Activated T-cell treated with anti-CD3 and anti-CD28 coated beads for 1 hour (primary cell): ENCODE data around the gene KRTAP4-1.
"Not testable (repeated sequence)": the region's sequence is repeated elsewhere in the genome, so short reads cannot be mapped to it uniquely, and the experiment has no call there.

ENCODE experiments used
- DNase-seq: peaks from one replicate; pipeline ENCODE4 v3.0.0-alpha.2; 2020; ENCODE audit warnings: low read depth

KRTAP4-1 gene

DNA sequence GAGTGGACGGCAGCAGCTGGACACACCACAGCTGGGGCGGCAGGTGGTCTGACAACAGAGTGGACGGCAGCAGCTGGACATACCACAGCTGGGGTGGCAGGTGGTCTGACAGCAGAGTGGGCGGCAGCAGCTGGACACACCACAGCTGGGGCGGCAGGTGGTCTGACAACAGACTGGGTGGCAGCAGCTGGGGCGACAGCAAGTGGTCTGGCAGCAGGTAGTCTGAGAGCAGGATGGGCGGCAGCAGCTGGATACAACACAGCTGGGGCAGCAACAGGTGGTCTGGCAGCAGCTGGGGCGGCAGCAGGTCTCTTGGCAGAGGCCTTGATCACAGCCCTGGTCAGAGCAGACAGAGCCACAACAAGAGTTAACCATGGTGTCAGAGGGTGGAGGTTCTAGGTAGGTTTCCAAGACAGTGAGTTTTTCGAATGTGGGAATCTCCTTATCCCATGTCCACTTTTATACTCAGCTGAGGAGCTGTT is at the start of gene KRTAP4-1:
Gene KRTAP4-1 (minus strand): TSS at position 432 of the 482 bp plus-strand sequence. CDS start 57 bp downstream, at position 375.
- no peak for DNase-seq

DNA sequence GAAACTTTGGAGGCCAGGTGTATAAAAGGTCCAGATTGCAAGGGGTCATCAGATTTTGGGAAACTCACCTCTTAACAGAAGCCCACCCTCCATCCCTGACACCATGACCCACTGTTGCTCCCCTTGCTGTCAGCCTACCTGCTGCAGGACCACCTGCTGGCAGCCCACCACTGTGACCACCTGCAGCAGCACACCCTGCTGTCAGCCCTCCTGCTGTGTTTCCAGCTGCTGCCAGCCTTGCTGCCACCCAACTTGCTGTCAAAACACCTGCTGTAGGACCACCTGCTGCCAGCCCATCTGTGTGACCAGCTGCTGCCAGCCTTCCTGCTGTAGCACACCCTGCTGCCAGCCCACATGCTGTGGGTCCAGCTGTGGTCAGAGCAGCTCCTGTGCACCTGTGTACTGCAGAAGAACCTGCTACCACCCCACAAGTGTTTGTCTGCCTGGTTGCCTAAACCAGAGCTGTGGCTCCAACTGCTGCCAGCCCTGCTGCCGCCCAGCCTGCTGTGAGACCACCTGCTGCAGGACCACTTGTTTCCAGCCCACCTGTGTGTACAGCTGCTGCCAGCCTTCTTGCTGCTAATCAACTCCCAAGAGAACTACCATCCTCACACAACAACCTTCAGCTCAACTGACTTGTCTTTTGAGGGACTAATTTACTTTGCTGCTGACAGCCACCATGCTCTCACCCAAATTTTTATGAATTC is 47.8 kb upstream of the KRTAP4-1 start, which contains the start of gene KRTAP9-3:
Gene KRTAP9-3 (plus strand): TSS at position 51 of the 707 bp plus-strand sequence. CDS start 53 bp downstream, at position 104.
- DNase-seq: not testable (repeated sequence)

GRCh38 chr17:41231731-41232130 is 47.0 kb upstream of the KRTAP4-1 start:
- no peak for DNase-seq

DNA sequence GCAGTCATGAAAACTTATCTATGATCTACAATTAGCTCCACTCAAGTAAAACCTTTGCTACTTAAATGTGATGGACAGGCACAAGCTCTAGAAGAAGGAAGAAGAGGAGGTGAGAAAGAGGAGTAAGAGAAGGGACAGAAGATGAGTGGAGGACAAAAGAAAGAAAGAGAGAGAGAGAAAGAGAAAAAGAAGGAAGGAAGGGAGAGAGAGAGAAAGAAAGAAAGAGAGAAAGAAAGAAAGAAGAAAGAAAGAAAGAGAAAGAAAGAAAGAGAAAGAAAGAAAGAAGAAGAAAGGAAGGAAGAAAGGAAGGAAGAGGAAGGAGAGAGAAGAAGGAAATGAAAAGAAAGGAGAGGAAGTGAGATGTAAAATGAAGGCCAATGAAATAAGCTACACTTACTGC is 45.4 kb upstream of the KRTAP4-1 start:
- DNase-seq: no peak

DNA sequence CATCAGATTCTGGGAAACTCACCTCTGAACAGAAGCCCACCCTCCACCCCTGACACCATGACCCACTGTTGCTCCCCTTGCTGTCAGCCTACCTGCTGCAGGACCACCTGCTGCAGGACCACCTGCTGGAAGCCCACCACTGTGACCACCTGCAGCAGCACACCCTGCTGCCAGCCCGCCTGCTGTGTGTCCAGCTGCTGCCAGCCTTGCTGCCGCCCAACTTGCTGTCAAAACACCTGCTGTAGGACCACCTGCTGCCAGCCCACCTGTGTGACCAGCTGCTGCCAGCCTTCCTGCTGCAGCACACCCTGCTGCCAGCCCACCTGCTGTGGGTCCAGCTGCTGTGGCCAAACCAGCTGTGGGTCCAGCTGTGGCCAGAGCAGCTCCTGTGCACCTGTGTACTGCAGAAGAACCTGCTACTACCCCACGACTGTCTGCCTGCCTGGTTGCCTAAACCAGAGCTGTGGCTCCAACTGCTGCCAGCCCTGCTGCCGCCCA is 41.9 kb upstream of the KRTAP4-1 start, which contains the start of gene KRTAP9-2:
Gene KRTAP9-2 (plus strand): TSS at position 51 of the 498 bp plus-strand sequence. CDS start 7 bp downstream, at position 58.
- not testable (repeated sequence) for DNase-seq

DNA sequence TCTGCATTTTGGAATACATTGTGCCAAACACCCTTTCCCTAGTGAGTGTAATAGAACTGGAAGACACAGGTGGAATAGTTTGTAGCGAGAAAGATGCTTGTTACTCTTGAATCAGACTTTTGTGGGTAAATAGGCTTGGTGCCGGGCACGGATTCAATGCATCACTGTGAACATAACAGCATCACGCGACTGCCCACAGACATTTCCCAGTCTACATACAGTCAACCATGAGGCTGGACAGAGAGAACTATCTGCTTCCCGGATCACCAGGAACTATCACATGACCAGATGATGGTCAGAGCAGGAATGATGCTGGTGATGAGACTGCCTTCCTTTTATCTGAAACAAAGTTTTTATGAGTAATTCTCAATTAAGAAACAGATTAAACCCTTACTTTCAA is 41.3 kb upstream of the KRTAP4-1 start:
- no peak for DNase-seq

DNA sequence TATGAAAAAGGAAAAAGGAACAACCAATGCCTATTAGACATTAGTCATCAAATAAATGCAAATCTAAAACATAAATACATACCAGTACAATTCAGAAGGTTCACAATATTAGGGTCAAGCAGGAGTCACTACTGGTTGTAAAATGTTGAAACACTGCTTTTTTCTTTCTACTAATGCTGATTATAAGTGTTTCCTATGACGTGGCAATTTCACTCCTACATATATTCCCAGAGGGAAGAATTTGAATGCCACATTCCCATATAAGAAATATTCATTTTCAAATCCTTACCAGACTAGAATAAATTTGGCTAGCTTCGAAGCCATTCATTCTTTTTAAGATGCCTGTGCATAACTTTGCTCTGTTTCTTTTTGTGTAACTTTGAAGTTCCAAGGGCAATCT is 39.1 kb upstream of the KRTAP4-1 start:
- DNase-seq: no peak

GRCh38 chr17:41215681-41216080 is 31.0 kb upstream of the KRTAP4-1 start:
- DNase-seq: no peak

GRCh38 chr17:41212524-41213169 is 27.9 kb upstream of the KRTAP4-1 start:
- DNase-seq: no peak

- no peak for DNase-seq
Observed at GRCh38 chr17:41211845-41212466, 27.2 kb upstream of the KRTAP4-1 start.

- DNase-seq: no peak
Observed at GRCh38 chr17:41199421-41200078, 14.8 kb upstream of the KRTAP4-1 start.

GRCh38 chr17:41196068-41196467 is 11.4 kb upstream of the KRTAP4-1 start:
- no peak for DNase-seq

- DNase-seq: no peak
Observed at GRCh38 chr17:41190328-41190727, 5.6 kb upstream of the KRTAP4-1 start.

DNA sequence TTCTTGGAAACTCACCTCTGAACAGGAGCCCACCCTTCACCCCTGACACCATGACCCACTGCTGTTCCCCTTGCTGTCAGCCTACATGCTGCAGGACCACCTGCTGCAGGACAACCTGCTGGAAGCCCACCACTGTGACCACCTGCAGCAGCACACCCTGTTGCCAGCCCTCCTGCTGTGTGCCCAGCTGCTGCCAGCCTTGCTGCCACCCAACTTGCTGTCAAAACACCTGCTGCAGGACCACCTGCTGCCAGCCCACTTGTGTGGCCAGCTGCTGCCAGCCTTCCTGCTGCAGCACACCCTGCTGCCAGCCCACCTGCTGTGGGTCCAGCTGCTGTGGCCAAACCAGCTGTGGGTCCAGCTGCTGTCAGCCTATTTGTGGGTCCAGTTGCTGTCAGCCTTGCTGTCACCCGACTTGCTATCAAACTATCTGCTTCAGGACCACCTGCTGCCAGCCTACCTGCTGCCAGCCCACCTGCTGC is 5.2 kb upstream of the KRTAP4-1 start, which contains the start of gene KRTAP9-1:
Gene KRTAP9-1 (plus strand): TSS at position 51 of the 482 bp plus-strand sequence. CDS start 0 bp downstream, at position 51.
- not testable (repeated sequence) for DNase-seq

DNA sequence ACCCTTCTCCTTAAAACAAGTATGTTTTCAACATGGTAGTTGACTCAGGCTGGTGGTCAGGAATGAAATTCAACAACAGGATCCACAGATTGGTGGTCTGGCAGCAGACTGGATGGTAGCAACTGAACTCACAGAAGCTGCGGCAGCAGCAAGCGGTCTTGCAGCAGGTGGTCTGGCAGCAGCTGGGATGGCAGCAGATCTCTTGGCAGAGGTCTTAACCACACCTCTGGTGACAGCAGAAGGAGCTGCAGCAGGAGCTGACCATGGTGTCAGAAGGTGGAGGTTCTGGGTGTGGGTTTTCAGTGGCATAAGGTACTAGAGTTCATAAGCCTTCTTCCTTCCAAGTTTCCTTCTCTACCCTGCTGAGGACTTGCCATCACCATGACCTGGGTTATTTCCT is 2.2 kb upstream of the KRTAP4-1 start:
- no peak for DNase-seq

DNA sequence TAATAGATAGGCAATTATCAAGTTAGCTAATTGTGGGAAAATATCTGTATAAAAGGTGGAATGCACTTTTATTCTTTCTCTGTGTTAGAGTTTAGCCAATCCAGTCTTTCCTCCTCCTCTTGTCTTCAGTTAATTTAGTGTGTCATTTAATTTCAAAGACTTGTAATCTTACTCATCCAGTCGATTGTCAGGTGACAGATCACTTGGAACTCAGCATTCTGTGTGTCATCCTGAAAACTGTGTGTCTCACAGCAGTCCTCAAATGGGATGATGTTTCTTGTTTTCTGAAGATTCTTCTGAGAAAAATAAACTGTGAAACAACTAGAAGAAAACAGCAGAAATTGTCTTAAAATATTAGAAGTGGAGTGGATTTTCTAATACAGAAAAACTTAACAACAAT is 290 bp upstream of the KRTAP4-1 start:
- DNase-seq: no peak

- DNase-seq: no peak
Observed at GRCh38 chr17:41178843-41179616, 5.7 kb downstream of the KRTAP4-1 start.

DNA sequence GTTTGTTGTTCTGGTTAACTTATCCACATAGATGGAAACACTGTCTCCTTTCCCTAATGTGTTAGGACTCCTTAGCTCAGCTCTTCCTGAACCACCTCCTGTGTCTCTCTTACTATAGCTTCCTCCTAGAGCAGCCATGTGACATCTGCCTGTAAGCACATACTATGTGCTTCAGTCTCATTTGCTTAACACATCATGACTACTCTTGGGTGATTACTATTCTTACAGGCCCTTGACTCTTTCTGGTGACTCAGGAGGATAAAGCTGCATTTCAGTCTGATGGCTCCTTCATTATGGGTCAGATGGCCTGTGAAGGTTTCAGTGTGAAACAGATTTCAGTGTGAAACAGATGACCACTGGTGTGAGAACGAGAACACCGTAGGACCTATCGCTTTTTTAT is 6.4 kb downstream of the KRTAP4-1 start:
- no peak for DNase-seq

DNA sequence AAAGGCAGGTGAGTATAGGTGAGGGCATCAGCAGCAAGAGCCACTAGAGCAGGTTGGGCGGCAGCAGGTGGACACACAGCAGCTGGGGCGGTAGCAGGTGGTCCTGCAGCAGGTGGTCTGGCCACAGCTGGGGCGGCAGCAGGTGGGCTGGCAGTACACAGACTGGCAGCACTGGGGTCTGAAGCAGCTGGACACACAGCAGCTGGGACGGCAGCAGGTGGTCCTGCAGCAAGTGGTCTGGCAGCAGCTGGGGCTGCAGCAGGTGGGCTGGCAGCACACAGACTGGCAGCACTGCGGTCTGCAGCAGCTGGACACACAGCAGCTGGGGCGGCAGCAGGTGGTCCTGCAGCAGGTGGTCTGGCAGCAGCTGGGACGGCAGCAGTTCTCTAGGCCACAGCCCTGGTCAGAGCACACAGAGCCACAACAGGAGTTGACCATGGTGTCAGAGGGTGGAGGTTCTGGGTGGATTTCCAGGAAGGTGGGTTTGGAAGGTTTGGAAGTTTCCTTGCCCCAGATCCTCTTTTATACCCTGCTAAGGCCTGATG is 6.9 kb downstream of the KRTAP4-1 start, which contains the start of gene KRTAP4-2:
Gene KRTAP4-2 (minus strand): TSS at position 495 of the 545 bp plus-strand sequence. CDS start 57 bp downstream, at position 438.
- no peak for DNase-seq

DNA sequence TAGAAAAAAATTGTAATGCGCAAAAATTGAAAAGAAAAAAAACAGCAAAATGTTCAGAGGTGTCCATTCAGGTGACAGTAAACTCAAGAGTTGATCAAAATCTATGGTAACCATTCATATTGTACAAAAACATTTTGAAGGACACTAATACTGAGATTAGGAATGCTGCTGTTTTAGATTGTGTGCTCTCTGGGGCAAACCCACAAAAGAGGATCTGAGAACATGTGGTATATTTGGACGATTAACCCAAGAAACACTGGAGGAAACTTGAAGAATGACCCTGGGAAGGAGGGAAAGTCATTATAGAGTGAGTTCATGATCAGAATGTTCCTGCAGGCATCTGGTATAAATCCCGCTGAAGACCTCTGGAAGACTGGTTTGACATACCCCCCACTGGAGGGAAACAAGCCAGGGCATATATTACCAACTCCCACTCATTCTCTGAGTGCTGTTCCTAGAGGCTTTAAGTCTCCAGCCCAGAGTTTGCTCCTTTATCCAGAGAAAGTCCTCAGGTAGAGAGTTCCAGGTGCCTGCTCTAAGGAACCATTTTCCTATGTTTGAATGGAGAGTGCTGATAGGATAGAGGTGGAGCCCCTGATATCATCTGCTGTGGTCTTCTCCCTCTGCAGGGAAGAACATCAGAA is 7.8 kb downstream of the KRTAP4-1 start:
- DNase-seq: no peak
